OCI-LY3 (cell line): ENCODE results near the gene CDCA3.
A peak's percentile ranks its signal among the peaks of the same experiment; 100 is the strongest.
"Not testable (repeated sequence)": the region's sequence is repeated elsewhere in the genome, so short reads cannot be mapped to it uniquely, and the experiment has no call there.

Source experiments
- H2AFZ ChIP-seq: fragments of 200-600, 300-600 bp; shearing (Covaris generic); 2 replicates; pipeline ENCODE4 v1.6.0; 2014; ENCODE audit warnings: antibody characterized with exemption, low read depth, low read length
- H3K27ac ChIP-seq: fragments of 200-600, 300-600 bp; sonication (generic); 2 replicates; pipeline ENCODE4 v1.5.1; 2014; ENCODE audit warnings: mild to moderate bottlenecking, low read length, moderate library complexity, mixed read lengths
- H3K27me3 ChIP-seq: fragments of 200-600, 300-600 bp; sonication (generic); 2 replicates; pipeline ENCODE4 v1.6.1; 2014; ENCODE audit warnings: low read depth, low read length, mixed read lengths
- H3K36me3 ChIP-seq: fragments of 200-600, 300-600 bp; sonication (generic); replicated peaks from 2 replicates; pipeline ENCODE3; 2014; ENCODE audit warnings: low read depth, low read length, mixed read lengths
- H3K4me1 ChIP-seq: fragments of 300-600, 200-600 bp; sonication (generic); 2 replicates; pipeline ENCODE4 v1.6.1; 2014; ENCODE audit warnings: low read length, mixed read lengths
- H3K4me2 ChIP-seq: fragments of 200-600, 300-600 bp; sonication (generic); 2 replicates; pipeline ENCODE4 v1.6.1; 2014; ENCODE audit warnings: low read length, mixed read lengths
- H3K4me3 ChIP-seq: fragments of 300-600, 200-600 bp; sonication (generic); 2 replicates; pipeline ENCODE4 v1.5.1; 2014; ENCODE audit warnings: antibody characterized with exemption, mild to moderate bottlenecking, low read length, moderate library complexity
- H3K79me2 ChIP-seq: fragments of 300-600, 200-600 bp; shearing (Covaris generic); 2 replicates; pipeline ENCODE4 v1.6.1; 2014; ENCODE audit warnings: mild to moderate bottlenecking, low read length, mixed read lengths
- H3K9ac ChIP-seq: fragments of 300-600, 200-600 bp; shearing (Covaris generic); 2 replicates; pipeline ENCODE4 v1.6.0; 2014; ENCODE audit warnings: mild to moderate bottlenecking, low read length, moderate library complexity
- H3K9me3 ChIP-seq: fragments of 200-600, 300-600 bp; shearing (Covaris generic); 2 replicates; pipeline ENCODE4 v1.6.1; 2014; ENCODE audit warnings: low read length, mixed read lengths; ENCODE audit not compliant: insufficient read depth
- H4K20me1 ChIP-seq: fragments of 200-600, 300-600 bp; sonication (generic); 2 replicates; pipeline ENCODE4 v1.6.1; 2016; ENCODE audit warnings: low read length, mixed read lengths; ENCODE audit not compliant: insufficient read depth
- EZH2phosphoT487 ChIP-seq: fragments of 200-600 bp; shearing (Covaris generic); IDR thresholded peaks from 2 replicates; pipeline ENCODE4 v1.6.1; 2018; ENCODE audit warnings: antibody characterized with exemption, mixed run types, low read depth
- TF ChIP-seq, protein P1 (sequence below): fragments of 200-600, 300-600 bp; sonication (generic); IDR thresholded peaks from 2 replicates; pipeline ENCODE4 v1.5.1; 2014; ENCODE audit warnings: antibody characterized with exemption, low read length, low read depth

The CDCA3 gene

DNA sequence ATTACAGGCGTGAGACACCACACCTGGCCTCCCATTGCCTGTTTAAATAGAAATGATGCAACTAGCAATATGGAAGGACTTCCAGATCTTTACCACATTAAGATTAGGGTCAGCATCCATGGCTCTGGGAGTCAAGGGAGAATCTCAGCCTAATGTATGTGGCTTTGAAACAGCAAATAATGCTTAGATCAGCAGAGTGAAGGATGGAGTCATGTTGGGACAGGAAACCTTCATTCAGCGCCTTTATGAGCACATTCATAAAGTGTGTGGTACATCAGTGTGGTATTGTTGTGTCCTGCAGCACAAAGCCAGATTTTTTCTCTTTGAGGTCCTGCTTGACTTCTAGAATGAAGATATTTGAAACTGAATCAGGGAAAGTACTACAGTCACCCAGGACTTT is 37.3 kb upstream of the CDCA3 start:
- H3K9me3 ChIP-seq, result no peaks in the 10 kb centered on the region
- no peaks in the 10 kb centered on the region for H4K20me1 ChIP-seq
- no peak overlapping the region for H3K9ac ChIP-seq
- H3K4me2 ChIP-seq, result no peak overlapping the region
- H3K4me1 ChIP-seq, result peaks cover 38% of the 10 kb centered on the region
- H3K27ac ChIP-seq, result no peak overlapping the region
- H3K4me3 ChIP-seq, result no peak overlapping the region
- H2AFZ ChIP-seq, result no peak overlapping the region
- TF ChIP-seq EZH2phosphoT487, result no peak
- TF ChIP-seq, protein P1, sequence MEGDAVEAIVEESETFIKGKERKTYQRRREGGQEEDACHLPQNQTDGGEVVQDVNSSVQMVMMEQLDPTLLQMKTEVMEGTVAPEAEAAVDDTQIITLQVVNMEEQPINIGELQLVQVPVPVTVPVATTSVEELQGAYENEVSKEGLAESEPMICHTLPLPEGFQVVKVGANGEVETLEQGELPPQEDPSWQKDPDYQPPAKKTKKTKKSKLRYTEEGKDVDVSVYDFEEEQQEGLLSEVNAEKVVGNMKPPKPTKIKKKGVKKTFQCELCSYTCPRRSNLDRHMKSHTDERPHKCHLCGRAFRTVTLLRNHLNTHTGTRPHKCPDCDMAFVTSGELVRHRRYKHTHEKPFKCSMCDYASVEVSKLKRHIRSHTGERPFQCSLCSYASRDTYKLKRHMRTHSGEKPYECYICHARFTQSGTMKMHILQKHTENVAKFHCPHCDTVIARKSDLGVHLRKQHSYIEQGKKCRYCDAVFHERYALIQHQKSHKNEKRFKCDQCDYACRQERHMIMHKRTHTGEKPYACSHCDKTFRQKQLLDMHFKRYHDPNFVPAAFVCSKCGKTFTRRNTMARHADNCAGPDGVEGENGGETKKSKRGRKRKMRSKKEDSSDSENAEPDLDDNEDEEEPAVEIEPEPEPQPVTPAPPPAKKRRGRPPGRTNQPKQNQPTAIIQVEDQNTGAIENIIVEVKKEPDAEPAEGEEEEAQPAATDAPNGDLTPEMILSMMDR, result no peak
- no peaks in the 10 kb centered on the region for H3K79me2 ChIP-seq
- H3K27me3 ChIP-seq, result no peaks in the 10 kb centered on the region
- H3K36me3 ChIP-seq, result no peaks in the 10 kb centered on the region

- no peaks in the 10 kb centered on the region for H4K20me1 ChIP-seq
- H3K4me1 ChIP-seq, result peaks cover 38% of the 10 kb centered on the region
- no peaks in the 10 kb centered on the region for H3K9me3 ChIP-seq
- H3K27ac ChIP-seq, result peak overlapping the region; percentile 21
- H3K9ac ChIP-seq, result no peak overlapping the region
- no peak overlapping the region for H3K4me3 ChIP-seq
- TF ChIP-seq EZH2phosphoT487, result no peak
- TF ChIP-seq, protein P1, result no peak
- no peaks in the 10 kb centered on the region for H3K27me3 ChIP-seq
- peak overlapping the region; percentile 16; the same call in 1 of the 2 replicates for H3K4me2 ChIP-seq
- H3K36me3 ChIP-seq, result no peaks in the 10 kb centered on the region
- H3K79me2 ChIP-seq, result no peaks in the 10 kb centered on the region
- H2AFZ ChIP-seq, result no peak overlapping the region
Observed at GRCh38 chr12:6887460-6887859, 36.4 kb upstream of the CDCA3 start.

DNA sequence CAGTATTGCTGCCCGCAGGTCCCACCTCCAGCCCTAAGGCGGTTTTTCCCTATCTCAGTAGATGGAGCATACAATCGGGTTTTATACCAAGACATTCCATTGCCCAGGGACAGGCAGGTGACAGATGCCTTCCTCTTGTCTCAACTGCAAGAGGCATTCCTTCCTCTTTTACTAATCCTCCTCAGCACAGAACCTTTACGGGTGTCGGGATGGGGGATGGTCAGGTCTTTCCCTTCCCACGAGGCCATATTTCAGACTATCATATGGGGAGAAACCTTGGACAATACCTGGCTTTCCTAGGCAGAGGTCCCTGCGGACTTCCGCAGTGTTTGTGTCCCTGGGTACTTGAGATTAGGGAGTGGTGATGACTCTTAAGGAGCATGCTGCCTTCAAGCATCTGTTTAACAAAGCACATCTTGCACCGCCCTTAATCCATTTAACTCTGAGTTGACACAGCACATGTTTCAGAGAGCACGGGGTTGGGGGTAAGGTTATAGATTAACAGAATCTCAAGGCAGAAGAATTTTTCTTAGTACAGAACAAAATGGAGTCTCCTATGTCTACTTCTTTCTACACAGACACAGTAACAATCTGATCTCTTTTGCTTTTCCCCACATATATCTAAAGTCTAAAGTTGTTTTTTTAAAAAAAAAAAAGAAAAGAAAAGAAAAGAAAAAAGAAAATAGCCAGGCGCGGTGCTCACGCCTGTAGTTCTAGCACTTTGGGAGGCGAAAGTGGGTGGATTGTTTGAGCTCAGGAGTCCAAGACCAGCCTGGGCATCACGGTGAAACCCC is 35.3 kb upstream of the CDCA3 start:
- H3K4me3 ChIP-seq, H3K9me3 ChIP-seq, H3K27me3 ChIP-seq, H2AFZ ChIP-seq, H4K20me1 ChIP-seq, H3K36me3 ChIP-seq, H3K9ac ChIP-seq, H3K79me2 ChIP-seq: not testable (repeated sequence)
- H3K4me1 ChIP-seq, result peaks cover 32% of the 10 kb centered on the region
- H3K4me2 ChIP-seq, result peak overlapping the region; percentile 24; the same call in 1 of the 2 replicates
- H3K27ac ChIP-seq, result peak overlapping the region; percentile 21

GRCh38 chr12:6884539-6884938 is 33.5 kb upstream of the CDCA3 start:
- H3K27ac ChIP-seq, result no peak overlapping the region
- H3K9ac ChIP-seq, result no peak overlapping the region
- H3K9me3 ChIP-seq, result no peaks in the 10 kb centered on the region
- H3K36me3 ChIP-seq, result no peaks in the 10 kb centered on the region
- no peak overlapping the region for H2AFZ ChIP-seq
- no peaks in the 10 kb centered on the region for H3K27me3 ChIP-seq
- no peak overlapping the region for H3K4me3 ChIP-seq
- H3K4me1 ChIP-seq, result peaks cover 25% of the 10 kb centered on the region
- TF ChIP-seq EZH2phosphoT487, result no peak
- TF ChIP-seq, protein P1, result no peak
- H3K4me2 ChIP-seq, result no peak overlapping the region
- no peaks in the 10 kb centered on the region for H4K20me1 ChIP-seq
- no peaks in the 10 kb centered on the region for H3K79me2 ChIP-seq
